Naive thymus-derived CD4-positive, alpha-beta T cell (primary cell): ENCODE data around the gene KDM7A. TPM values are rescaled to one million over a fixed set of nuclear protein-coding genes. Genes with fewer than 3 reads are reported as not detected.

Source experiments
- ATAC-seq: fragments of 150-1000 bp; cut with Tn5 transposase; 2 replicates; pipeline ENCODE4 v1.10.0; 2021; ENCODE audit warnings: mild to moderate bottlenecking, moderate library complexity
- CTCF ChIA-PET: fragments of 350-600 bp; sonication (Branson Sonifier 250); formaldehyde crosslinking; loops from one replicate; lab custom pipeline; 2021; ENCODE audit warnings: antibody characterized with exemption; lab: Charles Lee
- POLR2A ChIA-PET: fragments of 350-600 bp; sonication (Branson Sonifier 250); formaldehyde crosslinking; loops from one replicate; lab custom pipeline; 2021; ENCODE audit warnings: antibody characterized with exemption, inconsistent platforms; lab: Charles Lee
- DNase-seq, 9 donors: peaks; one replicate each; pipeline versions ENCODE4 v3.0.0 to v3.0.0-alpha.2; 2020 to 2022; ENCODE audit warnings: mixed read lengths in 1 of 9
- H3K27ac ChIP-seq: one replicate; pipeline ENCODE4 v1.7.0; 2013; ENCODE audit warnings: mild to moderate bottlenecking, low read depth, low read length, moderate library complexity
- H3K27me3 ChIP-seq, 2 donors: one replicate each; pipeline ENCODE4 v1.7.0; 2013; ENCODE audit warnings: low read length in 2 of 2, mild to moderate bottlenecking in 2 of 2, moderate library complexity in 2 of 2; ENCODE audit not compliant: control insufficient read depth in 2 of 2, insufficient read depth in 2 of 2
- H3K36me3 ChIP-seq, 3 experiments: 1 replicate in 2 of 3; 2 replicates in 1 of 3; pipeline ENCODE4 v1.7.0; 2013; ENCODE audit warnings: low read length in 3 of 3, mild to moderate bottlenecking in 3 of 3, moderate library complexity in 1 of 3; ENCODE audit not compliant: insufficient read depth in 3 of 3, control insufficient read depth in 2 of 3
- H3K4me1 ChIP-seq, 2 donors: one replicate each; pipeline ENCODE4 v1.7.0; 2013; ENCODE audit warnings: low read length in 2 of 2, mild to moderate bottlenecking in 2 of 2, moderate library complexity in 1 of 2; ENCODE audit not compliant: control insufficient read depth in 2 of 2, insufficient read depth in 2 of 2
- H3K4me3 ChIP-seq: 2 replicates; pipeline ENCODE4 v1.7.0; 2013; ENCODE audit warnings: mild to moderate bottlenecking, low read length
- H3K9me3 ChIP-seq, 3 experiments: 1 replicate in 2 of 3; 2 replicates in 1 of 3; pipeline ENCODE4 v1.7.0; 2013; ENCODE audit warnings: low read length in 3 of 3; ENCODE audit not compliant: control insufficient read depth in 2 of 3
- H3K27ac Mint-ChIP-seq, 9 donors: one replicate each; pipeline ENCODE4 v1.8.0; 2020 to 2022; ENCODE audit warnings: mixed read lengths in 9 of 9, mild to moderate bottlenecking in 8 of 9, moderate library complexity in 5 of 9, inconsistent platforms in 2 of 9
- H3K27me3 Mint-ChIP-seq, 5 donors: one replicate each; pipeline ENCODE4 v1.8.0; 2021 to 2022; ENCODE audit warnings: mixed read lengths in 5 of 5, mild to moderate bottlenecking in 1 of 5
- H3K36me3 Mint-ChIP-seq, 5 donors: one replicate each; pipeline ENCODE4 v1.8.0; 2020 to 2022; ENCODE audit warnings: mixed read lengths in 5 of 5, mild to moderate bottlenecking in 3 of 5, inconsistent platforms in 1 of 5
- H3K4me1 Mint-ChIP-seq, 7 donors: one replicate each; pipeline ENCODE4 v1.8.0; 2020 to 2022; ENCODE audit warnings: mixed read lengths in 7 of 7, mild to moderate bottlenecking in 3 of 7, inconsistent platforms in 1 of 7
- H3K4me3 Mint-ChIP-seq, 10 donors: one replicate each; pipeline ENCODE4 v1.8.0; 2020 to 2022; ENCODE audit warnings: mild to moderate bottlenecking in 10 of 10, mixed read lengths in 10 of 10, moderate library complexity in 6 of 10, inconsistent platforms in 2 of 10
- H3K9me3 Mint-ChIP-seq, 11 donors: one replicate each; pipeline ENCODE4 v1.8.0; 2020 to 2022; ENCODE audit warnings: mixed read lengths in 11 of 11, mild to moderate bottlenecking in 4 of 11, inconsistent platforms in 1 of 11, moderate library complexity in 1 of 11
- intact Hi-C, 2 donors: fragments of 100-400 bp; cut with micrococcal nuclease; formaldehyde crosslinking; loops; one replicate each; pipeline ENCODE4 v1.15.1; 2023
- polyA plus RNA-seq, 2 donors: library from polyadenylated mRNA; unstranded; fragments of 300-500 nt; fragmentation: Illumina TruSeq; gene quantifications; one replicate each; pipeline ENCODE4 v1.2.3, GENCODE V29; 2021
- total RNA-seq, 6 experiments: library from RNA in 5 of 6; stranded (reverse) in 5 of 6; gene quantifications; 1 replicate in 5 of 6; 2 replicates in 1 of 6; pipeline ENCODE4 v1.2.3 and lab custom pipeline; 2021 to 2026

Gene KDM7A
- total and polyA plus RNA-seq, 7 experiments from 2014 or later, result 5.4 to 62.5 (median 40.5) TPM

- H3K27ac ChIP-seq, result no peak overlapping the region
- H3K4me1 Mint-ChIP-seq, result peaks cover 31 to 91% (median 77%) of the 10 kb centered on the region in 7 donors
- H3K9me3 ChIP-seq, result no peaks in the 10 kb centered on the region
- peaks cover 0 to 5% (median 0%) of the 10 kb centered on the region in 3 experiments for H3K36me3 ChIP-seq
- peak overlapping the region in 1 of 10 donors; percentile 26 for H3K4me3 Mint-ChIP-seq
- no peaks in the 10 kb centered on the region for H3K27me3 ChIP-seq
- CTCF ChIA-PET, result no interaction called here
- peaks cover 10 to 46% (median 34%) of the 10 kb centered on the region in 5 donors for H3K36me3 Mint-ChIP-seq
- no peak for ATAC-seq
- no peak for DNase-seq
- H3K27ac Mint-ChIP-seq, result peak overlapping the region in 1 of 9 donors; percentile 2
- H3K4me3 ChIP-seq, result no peak overlapping the region
- H3K27me3 Mint-ChIP-seq, result no peaks in the 10 kb centered on the region
- intact Hi-C loops, result no loop called here
- peaks cover 0 to 15% (median 0%) of the 10 kb centered on the region in 11 donors for H3K9me3 Mint-ChIP-seq
- POLR2A ChIA-PET, result no interaction called here
- peaks cover 0 to 3% of the 10 kb centered on the region in 2 donors for H3K4me1 ChIP-seq
Observed at GRCh38 chr7:140145709-140146108, 31.1 kb downstream of the KDM7A start.

DNA sequence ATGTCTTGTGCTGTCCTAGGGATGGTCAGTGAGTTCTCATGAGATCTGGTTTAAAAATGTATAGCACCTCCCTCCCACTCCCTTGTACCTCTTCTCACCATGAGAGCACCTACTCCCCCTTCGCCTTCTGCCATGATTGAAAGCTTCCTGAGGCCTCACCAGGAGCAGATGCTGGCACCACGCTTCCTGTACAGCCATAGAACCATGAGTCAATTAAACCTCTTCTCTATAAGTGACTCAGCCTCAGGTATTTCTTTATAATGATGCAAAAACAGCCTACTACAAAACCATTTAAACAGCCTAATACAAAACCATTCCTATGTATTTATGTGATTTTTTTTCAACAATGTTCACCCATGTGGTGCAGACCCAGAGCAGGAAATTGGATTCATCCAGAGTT lies 32.0 kb downstream of the KDM7A start:
- peaks cover 24 to 91% (median 75%) of the 10 kb centered on the region in 7 donors for H3K4me1 Mint-ChIP-seq
- Histone ChIP-seq H3K27ac (no peak overlapping the region), H3K27me3 (no peaks in the 10 kb centered on the region), H3K36me3 (peaks cover 0 to 5% (median 0%) of the 10 kb centered on the region in 3 experiments), H3K4me1 (peaks cover 0 to 3% of the 10 kb centered on the region in 2 donors), H3K9me3 (no peaks in the 10 kb centered on the region), H3K4me3 (no peak overlapping the region)
- DNase-seq (no peak), ATAC-seq (no peak)
- peak overlapping the region in 2 of 10 donors; percentile 20 to 26 for H3K4me3 Mint-ChIP-seq
- H3K27ac Mint-ChIP-seq, result peak overlapping the region in 2 of 9 donors; percentile 29 to 52
- POLR2A ChIA-PET, result interaction anchor here (0.5 kb wide), 1 partner anchor 27 kb away, joined by 3 read pairs; no protein-coding TSS in a partner anchor
- peaks cover 0 to 15% (median 0%) of the 10 kb centered on the region in 11 donors for H3K9me3 Mint-ChIP-seq
- H3K36me3 Mint-ChIP-seq, result peaks cover 10 to 46% (median 33%) of the 10 kb centered on the region in 5 donors
- H3K27me3 Mint-ChIP-seq, result no peaks in the 10 kb centered on the region
- intact Hi-C loops, result no loop called here
- CTCF ChIA-PET, result no interaction called here

GRCh38 chr7:140143997-140144396 lies 32.8 kb downstream of the KDM7A start:
- peaks cover 0 to 4% of the 10 kb centered on the region in 2 donors for H3K4me1 ChIP-seq
- H3K4me3 Mint-ChIP-seq, result peak overlapping the region in 4 of 10 donors; percentile 3 to 26 (median 17)
- no peak for ATAC-seq
- H3K27ac Mint-ChIP-seq, result peak overlapping the region in 2 of 9 donors; percentile 10 to 39
- no peaks in the 10 kb centered on the region for H3K27me3 Mint-ChIP-seq
- peaks cover 0 to 5% (median 0%) of the 10 kb centered on the region in 3 experiments for H3K36me3 ChIP-seq
- H3K27me3 ChIP-seq, result no peaks in the 10 kb centered on the region
- no peaks in the 10 kb centered on the region for H3K9me3 ChIP-seq
- H3K27ac ChIP-seq, result no peak overlapping the region
- peaks cover 21 to 91% (median 75%) of the 10 kb centered on the region in 7 donors for H3K4me1 Mint-ChIP-seq
- ChIA-PET CTCF (no interaction called here), POLR2A (interaction anchor here (0.5 to 1.2 kb wide), 3 partner anchors 10 to 506 kb away, joined by 3 read pairs; no protein-coding TSS in a partner anchor)
- H3K4me3 ChIP-seq, result no peak overlapping the region
- H3K36me3 Mint-ChIP-seq, result peaks cover 10 to 44% (median 32%) of the 10 kb centered on the region in 5 donors
- H3K9me3 Mint-ChIP-seq, result peaks cover 0 to 15% (median 0%) of the 10 kb centered on the region in 11 donors
- intact Hi-C loops, result no loop called here
- no peak for DNase-seq

- H3K4me1 ChIP-seq, result peaks cover 0 to 4% of the 10 kb centered on the region in 2 donors
- peaks cover 20 to 82% (median 63%) of the 10 kb centered on the region in 7 donors for H3K4me1 Mint-ChIP-seq
- peaks cover 0 to 15% (median 0%) of the 10 kb centered on the region in 11 donors for H3K9me3 Mint-ChIP-seq
- H3K27ac Mint-ChIP-seq, result no peak overlapping the region
- H3K27me3 Mint-ChIP-seq, result no peaks in the 10 kb centered on the region
- no peaks in the 10 kb centered on the region for H3K9me3 ChIP-seq
- POLR2A ChIA-PET, result no interaction called here
- DNase-seq (no peak), ATAC-seq (no peak)
- H3K36me3 Mint-ChIP-seq, result peaks cover 9 to 43% (median 29%) of the 10 kb centered on the region in 5 donors
- no peak overlapping the region for H3K4me3 ChIP-seq
- H3K4me3 Mint-ChIP-seq, result peak overlapping the region in 1 of 10 donors; percentile 32
- H3K36me3 ChIP-seq, result peaks cover 0 to 5% (median 0%) of the 10 kb centered on the region in 3 experiments
- CTCF ChIA-PET, result no interaction called here
- intact Hi-C loops, result loop anchor here in 1 of 2 donors (1.0 kb wide), 1 partner anchor 89 kb away; no protein-coding TSS in a partner anchor
- no peaks in the 10 kb centered on the region for H3K27me3 ChIP-seq
- H3K27ac ChIP-seq, result no peak overlapping the region
Observed at GRCh38 chr7:140142031-140142430, 34.8 kb downstream of the KDM7A start.

GRCh38 chr7:140141256-140141655 lies 35.5 kb downstream of the KDM7A start:
- Mint-ChIP-seq H3K4me3 (peak overlapping the region in 2 of 10 donors; percentile 34 to 47), H3K9me3 (peaks cover 0 to 11% (median 0%) of the 10 kb centered on the region in 11 donors), H3K27ac (peak overlapping the region in 1 of 9 donors; percentile 2), H3K27me3 (no peaks in the 10 kb centered on the region), H3K4me1 (peaks cover 12 to 77% (median 56%) of the 10 kb centered on the region in 7 donors), H3K36me3 (peaks cover 1 to 36% (median 22%) of the 10 kb centered on the region in 5 donors)
- intact Hi-C loops, result no loop called here
- no peaks in the 10 kb centered on the region for H3K9me3 ChIP-seq
- H3K4me3 ChIP-seq, result no peak overlapping the region
- DNase-seq (no peak), ATAC-seq (no peak)
- H3K27ac ChIP-seq, result no peak overlapping the region
- H3K4me1 ChIP-seq, result peaks cover 0 to 4% of the 10 kb centered on the region in 2 donors
- peaks cover 0 to 5% (median 0%) of the 10 kb centered on the region in 3 experiments for H3K36me3 ChIP-seq
- CTCF ChIA-PET, result no interaction called here
- H3K27me3 ChIP-seq, result no peaks in the 10 kb centered on the region
- POLR2A ChIA-PET, result interaction anchor here (1.1 kb wide), 1 partner anchor 90 kb away, joined by 4 read pairs; no protein-coding TSS in a partner anchor

DNA sequence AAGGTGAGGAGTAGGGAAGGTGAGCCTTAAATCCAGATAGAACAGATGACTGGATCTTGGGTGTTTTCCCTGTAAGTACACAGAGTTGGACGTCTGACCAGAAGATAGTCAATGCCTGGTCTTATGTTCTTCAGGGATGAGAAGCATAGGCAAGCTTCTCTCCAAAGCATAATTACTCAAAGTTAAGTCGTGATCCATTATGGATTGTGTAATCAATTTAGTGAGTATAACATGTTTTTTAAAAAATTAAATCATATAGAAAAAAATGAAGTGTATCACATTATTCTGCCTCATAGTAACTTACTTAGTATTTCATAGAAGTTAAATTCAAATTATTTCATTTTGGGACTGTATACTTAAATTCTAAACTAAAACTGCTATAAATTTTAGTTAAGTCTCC lies 39.7 kb downstream of the KDM7A start:
- H3K27me3 ChIP-seq, result no peaks in the 10 kb centered on the region
- no peaks in the 10 kb centered on the region for H3K27me3 Mint-ChIP-seq
- ChIA-PET CTCF (no interaction called here), POLR2A (no interaction called here)
- peaks cover 6 to 18% (median 8%) of the 10 kb centered on the region in 3 experiments for H3K36me3 ChIP-seq
- H3K4me1 ChIP-seq, result peaks cover 0 to 4% of the 10 kb centered on the region in 2 donors
- DNase-seq (no peak), ATAC-seq (no peak)
- peaks cover 0 to 26% (median 13%) of the 10 kb centered on the region in 5 donors for H3K36me3 Mint-ChIP-seq
- intact Hi-C loops, result no loop called here
- no peak overlapping the region for H3K4me3 ChIP-seq
- H3K4me3 Mint-ChIP-seq, result no peak overlapping the region
- H3K9me3 ChIP-seq, result no peaks in the 10 kb centered on the region
- no peak overlapping the region for H3K27ac ChIP-seq
- H3K4me1 Mint-ChIP-seq, result peaks cover 3 to 43% (median 35%) of the 10 kb centered on the region in 7 donors
- no peaks in the 10 kb centered on the region for H3K9me3 Mint-ChIP-seq
- no peak overlapping the region for H3K27ac Mint-ChIP-seq
